Stimulated activated CD8-positive, alpha-beta memory T cell treated with anti-CD3 and anti-CD28 coated beads, Interleukin-15, amount 100 ng/mL, for 48 hours (primary cell): ENCODE data around the gene SLC22A5.

ENCODE experiments used
- DNase-seq, 2 donors: peaks; one replicate each; pipeline ENCODE4 v3.0.0-alpha.2; 2020; ENCODE audit warnings: low read depth in 2 of 2

SLC22A5 gene

GRCh38 chr5:132369474-132370180 lies at the start of gene SLC22A5:
TSS of gene SLC22A5 (plus strand) at chr5:132369710. CDS start at chr5:132369973, 263 bp downstream.
- DNase-seq, result peak; percentile 60 to 65

DNA sequence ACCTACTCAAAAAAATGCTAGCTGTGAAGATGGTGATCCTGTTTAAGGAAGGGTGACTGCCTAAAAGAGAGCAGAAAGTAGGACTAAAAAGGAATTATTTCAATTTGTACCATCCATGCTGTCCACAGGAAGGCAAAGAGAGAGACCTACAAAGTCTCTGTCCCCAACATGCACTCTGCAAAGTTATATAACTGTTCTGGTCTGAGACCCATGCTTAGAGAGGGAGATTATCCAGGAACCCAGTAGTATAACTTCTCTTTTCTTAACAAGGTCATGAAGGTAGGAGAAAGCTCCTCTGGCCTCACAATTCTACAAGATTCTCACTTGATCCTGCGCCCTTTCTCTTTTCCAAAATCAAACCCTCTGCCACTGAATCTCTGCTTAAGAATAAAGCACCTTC lies 49.5 kb upstream of the SLC22A5 start:
- no peak for DNase-seq

- no peak for DNase-seq
Measured at GRCh38 chr5:132321109-132321721, 48.3 kb upstream of the SLC22A5 start.

- no peak for DNase-seq
Measured at GRCh38 chr5:132322266-132322665, 47.2 kb upstream of the SLC22A5 start.

- DNase-seq, result no peak
Measured at GRCh38 chr5:132323202-132323601, 46.3 kb upstream of the SLC22A5 start.

DNA sequence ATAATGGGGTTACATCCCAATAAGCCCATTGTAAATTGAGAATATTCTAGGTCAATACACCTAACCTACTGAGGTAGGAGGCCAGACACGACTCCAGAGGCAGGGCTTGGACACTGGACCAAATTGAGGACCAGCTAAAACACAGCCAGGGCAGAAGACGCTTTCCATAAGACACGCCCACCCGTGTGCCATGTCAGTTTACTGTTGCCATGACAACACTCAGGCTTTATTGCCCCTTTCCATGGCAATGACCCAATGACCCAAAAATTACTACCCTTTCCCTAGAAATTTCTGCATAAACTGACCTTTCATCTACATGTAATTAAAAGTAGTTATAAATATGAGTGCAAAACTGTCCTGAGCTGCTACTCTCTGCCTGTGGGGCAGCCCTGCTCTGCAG lies 43.8 kb upstream of the SLC22A5 start:
- no peak for DNase-seq

GRCh38 chr5:132327252-132327955 lies 42.1 kb upstream of the SLC22A5 start:
- DNase-seq, result no peak

DNA sequence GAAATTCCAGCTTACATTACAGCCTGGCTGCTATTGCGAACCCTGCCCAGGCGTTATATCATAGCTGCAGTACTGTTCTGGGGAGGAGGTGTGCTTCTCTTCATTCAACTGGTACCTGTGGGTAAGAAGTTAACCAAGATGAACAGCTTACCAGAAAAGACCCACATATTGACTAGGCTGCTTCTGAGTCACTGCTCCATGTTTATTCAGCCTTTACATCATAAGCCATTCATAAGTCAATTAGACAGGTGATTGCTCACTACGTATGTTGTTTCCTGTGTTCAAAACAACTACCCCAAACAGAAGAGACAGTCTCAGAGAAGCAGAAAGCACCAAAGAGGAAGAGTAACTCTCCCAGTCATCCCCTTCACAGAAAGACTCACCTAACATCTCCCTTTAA lies 34.7 kb upstream of the SLC22A5 start:
- DNase-seq, result no peak

GRCh38 chr5:132335402-132335801 lies 34.1 kb upstream of the SLC22A5 start:
- DNase-seq, result no peak

GRCh38 chr5:132339502-132339901 lies 30.0 kb upstream of the SLC22A5 start:
- DNase-seq, result no peak

DNA sequence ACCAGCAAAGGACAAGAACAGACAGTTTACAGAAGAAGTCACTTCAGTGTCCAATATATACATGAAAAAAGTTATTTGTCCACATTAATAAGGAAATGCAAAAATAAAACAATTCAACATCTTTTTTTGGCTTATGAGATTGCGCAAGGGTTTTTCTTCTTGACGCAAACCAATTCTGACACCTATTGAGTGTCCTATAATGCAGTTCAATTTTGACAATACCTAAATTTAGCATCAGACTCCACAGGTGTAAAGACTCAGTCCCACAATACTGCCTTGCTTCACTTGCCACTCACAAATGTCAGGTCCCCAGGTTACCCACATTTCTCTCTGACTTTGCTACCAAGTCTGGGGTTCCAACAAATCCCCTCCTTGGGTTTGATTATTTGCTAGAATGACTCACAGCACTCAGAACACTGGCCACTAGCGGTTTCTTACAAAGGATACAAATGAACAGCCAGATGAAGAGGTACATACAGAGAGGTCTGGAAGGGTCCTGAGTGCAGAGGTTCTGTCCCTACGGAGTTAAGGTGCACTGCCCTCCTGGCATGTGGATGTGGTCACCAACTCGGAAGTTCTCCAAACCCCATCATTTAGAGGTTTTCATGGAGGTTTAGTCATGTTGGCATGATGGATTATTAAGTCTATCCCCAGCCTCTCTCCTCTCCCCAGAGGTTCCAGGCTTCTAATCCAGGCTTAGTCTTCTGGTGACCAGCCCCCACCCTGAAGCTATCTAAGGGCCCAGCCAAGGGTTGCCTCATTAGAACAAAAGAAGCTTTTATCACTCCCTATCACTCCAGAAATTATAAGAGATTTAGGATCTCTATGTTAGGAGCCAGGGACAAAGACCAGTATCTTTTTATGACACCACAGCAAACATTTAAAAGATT lies 27.0 kb upstream of the SLC22A5 start:
- DNase-seq, result no peak

GRCh38 chr5:132344775-132345514 lies 24.6 kb upstream of the SLC22A5 start:
- no peak for DNase-seq

DNA sequence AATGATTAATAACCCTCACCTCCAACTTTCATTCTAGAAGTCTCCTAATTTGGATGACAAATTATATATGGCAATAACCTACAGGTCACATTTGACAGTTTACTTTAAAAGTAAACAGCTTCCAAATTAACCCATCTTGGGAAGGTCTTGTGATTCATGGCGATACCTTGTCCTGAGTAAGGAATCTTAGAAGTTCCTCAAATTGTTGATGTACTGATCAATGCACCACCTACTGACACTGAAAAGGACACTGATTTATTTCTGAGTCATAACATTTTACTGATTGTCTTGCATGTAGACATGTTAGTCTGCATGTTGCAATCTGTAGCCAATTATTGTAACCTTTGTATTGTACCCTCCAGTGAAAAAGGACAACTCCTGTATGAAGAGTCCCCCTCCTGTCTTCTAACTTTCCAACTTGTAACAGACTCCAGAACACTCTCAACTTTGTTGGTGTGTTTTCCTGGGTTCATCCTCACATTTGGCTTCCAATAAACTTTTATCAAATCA lies 16.0 kb upstream of the SLC22A5 start:
- no peak for DNase-seq

GRCh38 chr5:132354381-132355139 lies 14.9 kb upstream of the SLC22A5 start:
- no peak for DNase-seq

GRCh38 chr5:132355140-132355765 lies 14.3 kb upstream of the SLC22A5 start:
- DNase-seq, result no peak

DNA sequence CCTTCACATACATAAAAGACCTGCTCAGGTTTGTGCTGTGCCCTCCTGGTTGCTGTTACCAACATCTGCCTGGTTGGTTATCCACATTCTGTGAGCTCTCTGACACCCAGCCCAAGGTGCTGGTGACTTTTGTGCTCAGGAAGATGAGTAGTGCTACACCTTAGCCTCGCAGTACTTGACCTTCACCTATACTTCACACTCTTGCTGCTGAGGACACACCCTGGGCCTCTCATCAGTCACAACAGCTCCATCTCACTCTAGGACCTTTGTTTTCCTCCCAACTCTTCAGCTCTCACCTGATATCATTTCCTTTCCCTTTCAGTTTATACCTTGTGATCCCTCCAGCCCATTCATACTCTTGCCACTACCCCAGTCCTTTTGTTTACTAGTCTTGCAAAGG lies 10.7 kb upstream of the SLC22A5 start:
- no peak for DNase-seq

DNA sequence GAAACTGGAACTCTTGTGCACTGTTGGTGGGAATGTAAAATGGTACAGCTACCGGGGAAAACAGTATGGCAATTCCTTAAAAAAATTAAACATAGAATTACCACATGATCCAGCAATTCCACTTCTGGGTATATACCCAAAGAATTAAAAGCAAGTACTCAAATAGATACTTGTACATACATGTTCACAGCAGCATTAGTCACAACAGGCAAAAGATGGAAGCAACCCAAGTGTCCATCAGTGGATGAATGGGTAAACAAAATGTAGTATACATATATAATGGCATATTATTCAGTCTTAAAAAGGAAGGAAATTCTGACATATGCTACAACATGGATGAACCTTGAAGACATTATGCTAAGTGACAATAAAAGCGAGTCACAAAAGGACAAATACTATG lies 7.4 kb upstream of the SLC22A5 start:
- no peak for DNase-seq

DNA sequence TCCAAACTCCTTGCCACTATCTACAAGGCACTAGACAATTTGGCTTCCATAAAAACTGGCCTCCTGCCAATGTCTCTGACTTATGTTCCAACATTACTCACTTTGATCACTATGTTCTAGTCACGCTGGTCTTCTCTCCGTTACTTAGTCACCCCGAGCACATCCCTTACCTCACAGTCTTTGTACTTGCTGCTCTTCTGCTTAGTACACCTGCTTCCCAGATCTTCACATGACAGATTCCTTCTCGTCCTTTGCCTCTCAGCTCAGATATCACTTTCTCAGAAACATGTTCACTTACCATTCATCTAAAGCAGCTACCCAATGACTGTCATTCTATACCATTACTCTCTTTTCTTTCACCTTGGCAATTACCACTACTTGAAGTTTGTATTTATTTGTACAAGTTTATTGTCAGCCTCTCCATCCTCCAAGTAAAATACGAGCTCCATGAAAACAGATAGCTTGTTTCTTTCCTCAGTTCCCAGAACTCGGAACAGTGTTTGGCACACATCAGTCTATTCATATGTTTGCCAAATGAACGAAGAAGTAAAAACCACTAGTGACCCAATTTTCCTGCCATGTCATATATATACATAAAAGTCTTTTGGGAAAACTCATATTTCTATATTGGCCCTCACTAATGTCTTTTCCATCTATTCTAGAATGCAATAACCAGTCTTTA lies 5.9 kb upstream of the SLC22A5 start:
- no peak for DNase-seq

- DNase-seq, result no peak
Measured at GRCh38 chr5:132364319-132364718, 5.2 kb upstream of the SLC22A5 start.
